ENCODE measurements around the gene NCAM1.

The NCAM1 gene

DNA sequence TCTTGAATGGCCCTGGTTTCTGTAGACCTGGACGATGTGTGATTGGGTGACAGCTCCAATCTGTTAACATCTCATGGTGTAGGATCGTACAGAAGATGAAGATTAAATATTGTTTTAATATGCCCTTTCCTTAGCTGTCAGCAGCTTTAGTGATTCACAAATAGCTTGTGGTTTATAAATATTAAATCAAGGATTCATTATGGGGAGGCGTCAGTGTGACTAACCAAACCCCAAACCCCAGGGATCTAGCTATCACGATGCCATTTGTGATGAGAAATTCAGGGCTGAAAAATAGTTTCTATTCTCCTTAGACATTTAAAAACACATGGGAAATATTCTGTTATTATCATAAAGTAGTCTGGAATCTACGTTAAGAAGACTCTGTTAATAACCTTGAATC is 73.4 kb downstream of the NCAM1 start:
- DNase-seq (ENCODE audit: low read depth in 1 of 2, low spot score in 1 of 2) = no peak
- Histone ChIP-seq H3K27me3 (ENCODE audit: insufficient read depth, poor library complexity, severe bottlenecking) (no peaks in the 10 kb centered on the region), H3K4me3 (replicated peaks; ENCODE audit: insufficient read depth, low read length) (no peak overlapping the region), H3K27ac (replicated peaks) (no peak overlapping the region)
- TF ChIP-seq SPI1 (IDR thresholded peaks at IDR 0.05; ENCODE audit: borderline replicate concordance, low read depth) = no peak

DNA sequence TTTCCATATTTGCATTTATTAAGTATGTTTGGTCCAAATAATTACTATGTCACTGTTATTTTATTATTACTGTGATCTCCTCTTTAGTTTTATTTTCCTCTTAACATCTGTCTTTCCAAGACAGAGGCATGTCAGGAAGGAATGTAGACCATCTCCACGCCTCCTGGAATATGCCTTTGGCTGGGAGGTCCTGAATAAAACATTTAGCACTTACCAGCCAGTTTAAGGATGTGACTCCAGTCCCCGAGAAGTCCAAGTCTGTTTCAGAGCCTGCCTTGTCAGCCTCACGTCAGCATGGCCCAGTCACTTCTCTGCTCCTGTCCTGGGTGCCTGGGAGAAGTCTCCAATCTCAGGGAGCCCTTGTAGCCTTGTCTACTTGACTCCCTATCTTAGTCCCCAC is 74.5 kb downstream of the NCAM1 start:
- no peak overlapping the region for H3K4me3 ChIP-seq (replicated peaks; ENCODE audit: insufficient read depth, low read length)

DNA sequence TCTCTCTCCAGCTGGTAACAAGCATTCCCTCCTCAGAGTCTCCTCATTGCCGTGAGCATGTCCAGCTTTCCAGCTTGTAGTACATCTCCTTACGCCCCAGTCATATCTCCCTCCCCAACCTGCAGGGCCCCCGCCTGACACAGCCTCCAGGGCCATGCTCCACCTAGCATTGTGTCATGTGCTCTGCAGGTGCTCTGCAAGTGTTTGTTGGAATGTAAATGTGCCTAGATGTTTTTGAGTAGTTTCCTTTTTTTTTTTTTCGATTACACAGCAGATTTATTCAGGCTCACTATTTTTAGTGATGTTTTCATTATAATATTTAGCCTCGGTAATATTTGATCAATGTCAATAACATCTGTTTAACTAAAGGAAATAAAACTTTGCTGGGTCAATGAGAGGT is 82.5 kb downstream of the NCAM1 start:
- H3K4me3 ChIP-seq (replicated peaks; ENCODE audit: insufficient read depth, low read length) = no peak overlapping the region
- H3K27me3 ChIP-seq (ENCODE audit: insufficient read depth, poor library complexity, severe bottlenecking) = no peaks in the 10 kb centered on the region
- H3K27ac ChIP-seq (replicated peaks) = no peak overlapping the region
- TF ChIP-seq GABPA (IDR thresholded peaks at IDR 0.05; ENCODE audit: low read depth) (no peak), SPI1 (IDR thresholded peaks at IDR 0.05; ENCODE audit: borderline replicate concordance, low read depth) (no peak), POLR2AphosphoS5 (IDR thresholded peaks at IDR 0.05; ENCODE audit: low read depth) (no peak)
- TF ChIP-seq, protein P1, sequence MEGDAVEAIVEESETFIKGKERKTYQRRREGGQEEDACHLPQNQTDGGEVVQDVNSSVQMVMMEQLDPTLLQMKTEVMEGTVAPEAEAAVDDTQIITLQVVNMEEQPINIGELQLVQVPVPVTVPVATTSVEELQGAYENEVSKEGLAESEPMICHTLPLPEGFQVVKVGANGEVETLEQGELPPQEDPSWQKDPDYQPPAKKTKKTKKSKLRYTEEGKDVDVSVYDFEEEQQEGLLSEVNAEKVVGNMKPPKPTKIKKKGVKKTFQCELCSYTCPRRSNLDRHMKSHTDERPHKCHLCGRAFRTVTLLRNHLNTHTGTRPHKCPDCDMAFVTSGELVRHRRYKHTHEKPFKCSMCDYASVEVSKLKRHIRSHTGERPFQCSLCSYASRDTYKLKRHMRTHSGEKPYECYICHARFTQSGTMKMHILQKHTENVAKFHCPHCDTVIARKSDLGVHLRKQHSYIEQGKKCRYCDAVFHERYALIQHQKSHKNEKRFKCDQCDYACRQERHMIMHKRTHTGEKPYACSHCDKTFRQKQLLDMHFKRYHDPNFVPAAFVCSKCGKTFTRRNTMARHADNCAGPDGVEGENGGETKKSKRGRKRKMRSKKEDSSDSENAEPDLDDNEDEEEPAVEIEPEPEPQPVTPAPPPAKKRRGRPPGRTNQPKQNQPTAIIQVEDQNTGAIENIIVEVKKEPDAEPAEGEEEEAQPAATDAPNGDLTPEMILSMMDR (IDR thresholded peaks at IDR 0.05; ENCODE audit: insufficient read depth, low read length) = no peak
- TF ChIP-seq, protein P2, sequence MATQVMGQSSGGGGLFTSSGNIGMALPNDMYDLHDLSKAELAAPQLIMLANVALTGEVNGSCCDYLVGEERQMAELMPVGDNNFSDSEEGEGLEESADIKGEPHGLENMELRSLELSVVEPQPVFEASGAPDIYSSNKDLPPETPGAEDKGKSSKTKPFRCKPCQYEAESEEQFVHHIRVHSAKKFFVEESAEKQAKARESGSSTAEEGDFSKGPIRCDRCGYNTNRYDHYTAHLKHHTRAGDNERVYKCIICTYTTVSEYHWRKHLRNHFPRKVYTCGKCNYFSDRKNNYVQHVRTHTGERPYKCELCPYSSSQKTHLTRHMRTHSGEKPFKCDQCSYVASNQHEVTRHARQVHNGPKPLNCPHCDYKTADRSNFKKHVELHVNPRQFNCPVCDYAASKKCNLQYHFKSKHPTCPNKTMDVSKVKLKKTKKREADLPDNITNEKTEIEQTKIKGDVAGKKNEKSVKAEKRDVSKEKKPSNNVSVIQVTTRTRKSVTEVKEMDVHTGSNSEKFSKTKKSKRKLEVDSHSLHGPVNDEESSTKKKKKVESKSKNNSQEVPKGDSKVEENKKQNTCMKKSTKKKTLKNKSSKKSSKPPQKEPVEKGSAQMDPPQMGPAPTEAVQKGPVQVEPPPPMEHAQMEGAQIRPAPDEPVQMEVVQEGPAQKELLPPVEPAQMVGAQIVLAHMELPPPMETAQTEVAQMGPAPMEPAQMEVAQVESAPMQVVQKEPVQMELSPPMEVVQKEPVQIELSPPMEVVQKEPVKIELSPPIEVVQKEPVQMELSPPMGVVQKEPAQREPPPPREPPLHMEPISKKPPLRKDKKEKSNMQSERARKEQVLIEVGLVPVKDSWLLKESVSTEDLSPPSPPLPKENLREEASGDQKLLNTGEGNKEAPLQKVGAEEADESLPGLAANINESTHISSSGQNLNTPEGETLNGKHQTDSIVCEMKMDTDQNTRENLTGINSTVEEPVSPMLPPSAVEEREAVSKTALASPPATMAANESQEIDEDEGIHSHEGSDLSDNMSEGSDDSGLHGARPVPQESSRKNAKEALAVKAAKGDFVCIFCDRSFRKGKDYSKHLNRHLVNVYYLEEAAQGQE (IDR thresholded peaks at IDR 0.05; ENCODE audit: insufficient replicate concordance, low read depth) = no peak
- no peak for DNase-seq (ENCODE audit: low read depth in 1 of 2, low spot score in 1 of 2)

More for the DNA sequence above, 74.5 kb downstream of the NCAM1 start:
- H3K27me3 ChIP-seq (ENCODE audit: insufficient read depth, poor library complexity, severe bottlenecking) = no peaks in the 10 kb centered on the region
- TF ChIP-seq GABPA (IDR thresholded peaks at IDR 0.05; ENCODE audit: low read depth) = no peak
- TF ChIP-seq, protein P2 (IDR thresholded peaks at IDR 0.05; ENCODE audit: insufficient replicate concordance, low read depth) = no peak
- no peak for TF ChIP-seq POLR2AphosphoS5 (IDR thresholded peaks at IDR 0.05; ENCODE audit: low read depth)
- TF ChIP-seq, protein P1 (IDR thresholded peaks at IDR 0.05; ENCODE audit: insufficient read depth, low read length) = no peak
- TF ChIP-seq SPI1 (IDR thresholded peaks at IDR 0.05; ENCODE audit: borderline replicate concordance, low read depth) = no peak
- no peak for DNase-seq (ENCODE audit: low read depth in 1 of 2, low spot score in 1 of 2)
- no peak overlapping the region for H3K27ac ChIP-seq (replicated peaks)

DNA sequence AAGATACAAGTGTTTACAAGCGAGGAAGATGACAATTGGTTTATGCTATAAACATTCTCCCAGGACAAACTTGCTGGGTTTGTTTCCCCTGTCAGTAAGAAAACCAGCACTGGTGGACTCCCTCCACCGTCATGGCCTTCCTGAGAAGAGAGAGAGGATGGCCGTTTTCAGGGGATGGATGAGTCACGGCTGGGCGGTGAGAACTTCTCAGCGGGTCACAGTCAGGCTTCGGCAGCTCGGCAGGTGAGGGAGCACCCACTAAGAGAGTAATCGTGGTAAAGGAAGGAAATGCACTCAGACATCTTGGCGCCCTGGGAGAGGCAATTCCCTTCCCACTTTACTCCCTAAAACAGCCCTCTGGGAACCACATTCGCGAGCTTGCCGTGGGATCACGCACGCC is 83.9 kb downstream of the NCAM1 start:
- DNase-seq (ENCODE audit: low read depth in 1 of 2, low spot score in 1 of 2) = no peak
- no peak for TF ChIP-seq POLR2AphosphoS5 (IDR thresholded peaks at IDR 0.05; ENCODE audit: low read depth)
- TF ChIP-seq, protein P1 (IDR thresholded peaks at IDR 0.05; ENCODE audit: insufficient read depth, low read length) = no peak
- TF ChIP-seq, protein P2 (IDR thresholded peaks at IDR 0.05; ENCODE audit: insufficient replicate concordance, low read depth) = no peak
- TF ChIP-seq SPI1 (IDR thresholded peaks at IDR 0.05; ENCODE audit: borderline replicate concordance, low read depth) = no peak
- TF ChIP-seq GABPA (IDR thresholded peaks at IDR 0.05; ENCODE audit: low read depth) = no peak
- H3K27me3 ChIP-seq (ENCODE audit: insufficient read depth, poor library complexity, severe bottlenecking) = no peaks in the 10 kb centered on the region

More for the DNA sequence above, 83.9 kb downstream of the NCAM1 start:
- H3K27ac ChIP-seq (replicated peaks) = no peak overlapping the region
- H3K4me3 ChIP-seq (replicated peaks; ENCODE audit: insufficient read depth, low read length) = no peak overlapping the region

All from HL-60 (cell line).